CD8-positive, alpha-beta memory T cell (primary cell): Measurements from ENCODE around the gene ATP1B2. TPM values are rescaled to one million over a fixed set of nuclear protein-coding genes. Genes with fewer than 3 reads are reported as not detected.

Experiments
- CTCF ChIA-PET: fragments of 350-600 bp; sonication (Branson Sonifier 250); formaldehyde crosslinking; loops from one replicate; lab custom pipeline; 2021; ENCODE audit warnings: antibody characterized with exemption; lab: Charles Lee
- POLR2A ChIA-PET: fragments of 350-600 bp; sonication (Branson Sonifier 250); formaldehyde crosslinking; loops from one replicate; lab custom pipeline; 2021; ENCODE audit warnings: antibody characterized with exemption; lab: Charles Lee
- DNase-seq, 5 donors: peaks; one replicate each; pipeline versions ENCODE4 v3.0.0 to v3.0.0-alpha.2; 2020 to 2022; ENCODE audit warnings: mixed read lengths in 1 of 5
- H3K27ac ChIP-seq: one replicate; pipeline ENCODE4 v1.7.0; 2013; ENCODE audit warnings: low read depth, mild to moderate bottlenecking, low read length, moderate library complexity
- H3K27me3 ChIP-seq: 2 replicates; pipeline ENCODE4 v1.7.0; 2013; ENCODE audit warnings: low read length, mild to moderate bottlenecking; ENCODE audit not compliant: insufficient read depth, poor library complexity, severe bottlenecking
- H3K36me3 ChIP-seq: 2 replicates; pipeline ENCODE4 v1.7.0; 2013; ENCODE audit warnings: mild to moderate bottlenecking, low read length, moderate library complexity; ENCODE audit not compliant: insufficient read depth
- H3K4me1 ChIP-seq: 2 replicates; pipeline ENCODE4 v1.7.0; 2013; ENCODE audit warnings: mild to moderate bottlenecking, low read length, moderate library complexity; ENCODE audit not compliant: insufficient read depth
- H3K4me3 ChIP-seq: 2 replicates; pipeline ENCODE4 v1.7.0; 2013; ENCODE audit warnings: mild to moderate bottlenecking, low read length
- H3K9me3 ChIP-seq: 2 replicates; pipeline ENCODE4 v1.7.0; 2013; ENCODE audit warnings: mild to moderate bottlenecking, low read length
- H3K27ac Mint-ChIP-seq, 8 donors: one replicate each; pipeline ENCODE4 v1.8.0; 2020 to 2021; ENCODE audit warnings: mixed read lengths in 8 of 8, mild to moderate bottlenecking in 6 of 8, inconsistent platforms in 3 of 8, moderate library complexity in 3 of 8
- H3K27me3 Mint-ChIP-seq, 2 donors: one replicate each; pipeline ENCODE4 v1.8.0; 2020 to 2021; ENCODE audit warnings: mixed read lengths in 2 of 2, mild to moderate bottlenecking in 1 of 2, moderate library complexity in 1 of 2
- H3K36me3 Mint-ChIP-seq, 3 donors: one replicate each; pipeline ENCODE4 v1.8.0; 2020 to 2021; ENCODE audit warnings: mixed read lengths in 3 of 3, inconsistent platforms in 1 of 3, mild to moderate bottlenecking in 1 of 3
- H3K4me1 Mint-ChIP-seq, 3 donors: one replicate each; pipeline ENCODE4 v1.8.0; 2020 to 2021; ENCODE audit warnings: mixed read lengths in 3 of 3, inconsistent platforms in 1 of 3, mild to moderate bottlenecking in 1 of 3
- H3K4me3 Mint-ChIP-seq, 7 donors: one replicate each; pipeline ENCODE4 v1.8.0; 2020 to 2021; ENCODE audit warnings: mixed read lengths in 7 of 7, mild to moderate bottlenecking in 6 of 7, moderate library complexity in 4 of 7, inconsistent platforms in 2 of 7
- H3K9me3 Mint-ChIP-seq, 5 donors: one replicate each; pipeline ENCODE4 v1.8.0; 2020 to 2022; ENCODE audit warnings: mixed read lengths in 5 of 5, mild to moderate bottlenecking in 3 of 5, moderate library complexity in 2 of 5, inconsistent platforms in 1 of 5
- polyA plus RNA-seq: library from polyadenylated mRNA; unstranded; fragments of 300-500 nt; fragmentation: Illumina TruSeq; gene quantifications from one replicate; pipeline ENCODE4 v1.2.3, GENCODE V29; 2021
- total RNA-seq, 2 experiments: library from RNA; stranded (reverse); gene quantifications; one replicate each; pipeline ENCODE4 v1.2.3, GENCODE V29; 2021

The ATP1B2 gene
- total and polyA plus RNA-seq, 3 experiments from 2014 or later = 0.40 to 0.53 TPM; not detected in 1

DNA sequence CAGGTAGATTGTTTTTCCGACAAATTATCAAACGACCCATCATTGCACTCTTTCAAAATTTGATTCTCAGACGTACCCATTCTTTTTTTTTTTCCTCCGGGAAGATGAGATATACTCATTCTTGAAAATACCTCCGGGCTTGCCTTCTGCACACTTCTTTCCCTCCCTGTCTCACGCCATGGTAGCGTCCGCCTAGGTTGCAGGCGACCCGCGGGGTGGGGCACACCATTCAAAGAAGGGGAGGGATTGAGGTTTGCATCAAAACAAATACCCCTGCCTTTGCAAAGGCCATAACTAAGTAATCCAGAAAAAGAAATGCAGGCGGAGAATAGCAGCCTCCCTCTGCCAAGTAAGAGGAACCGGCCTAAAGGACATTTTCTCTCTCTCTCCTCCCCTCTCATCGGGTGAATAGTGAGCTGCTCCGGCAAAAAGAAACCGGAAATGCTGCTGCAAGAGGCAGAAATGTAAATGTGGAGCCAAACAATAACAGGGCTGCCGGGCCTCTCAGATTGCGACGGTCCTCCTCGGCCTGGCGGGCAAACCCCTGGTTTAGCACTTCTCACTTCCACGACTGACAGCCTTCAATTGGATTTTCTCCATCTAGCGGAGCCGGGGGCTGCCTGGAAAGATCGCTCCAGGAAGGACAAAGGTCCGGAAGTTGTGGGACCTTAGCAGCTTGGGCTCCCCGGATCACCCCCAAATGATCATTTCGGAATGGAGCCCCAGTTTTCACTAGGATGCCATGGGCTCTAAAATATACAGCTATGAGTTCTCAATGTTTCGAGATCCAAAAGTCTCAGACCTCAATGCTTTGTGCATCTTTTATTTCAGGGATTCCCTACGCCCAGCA, 35.7 kb downstream of the ATP1B2 start:
- peak overlapping the region; percentile 99 for H3K27ac ChIP-seq
- no peaks in the 10 kb centered on the region for H3K27me3 ChIP-seq
- peak overlapping the region; percentile 98 to 100 (median 100) for H3K27ac Mint-ChIP-seq
- H3K9me3 Mint-ChIP-seq = no peaks in the 10 kb centered on the region
- H3K4me1 ChIP-seq = peaks cover 37% of the 10 kb centered on the region
- peaks cover 42 to 60% (median 44%) of the 10 kb centered on the region in 3 donors for H3K4me1 Mint-ChIP-seq
- H3K4me3 ChIP-seq = peak overlapping the region; percentile 99
- ChIA-PET POLR2A (interaction anchor here (0.5 to 4.4 kb wide), 41 partner anchors 9 to 651 kb away, joined by 3 to 70 read pairs (median 6); partner anchors contain the start of genes ACADVL, ACAP1, ATP1B2 and CD68), CTCF (interaction anchor here (0.5 to 4.5 kb wide), 25 partner anchors 9 to 640 kb away, joined by 3 to 37 read pairs (median 8); partner anchors contain the start of genes ATP1B2, FXR2, MPDU1 and SAT2)
- peaks cover 0 to 37% (median 8%) of the 10 kb centered on the region in 3 donors for H3K36me3 Mint-ChIP-seq
- peaks cover 0 to 7% of the 10 kb centered on the region in 2 donors for H3K27me3 Mint-ChIP-seq
- H3K36me3 ChIP-seq = no peaks in the 10 kb centered on the region
- no peaks in the 10 kb centered on the region for H3K9me3 ChIP-seq
- H3K4me3 Mint-ChIP-seq = peak overlapping the region; percentile 93 to 99 (median 98)
- DNase-seq = peak; percentile 69 to 91 (median 86)

DNA sequence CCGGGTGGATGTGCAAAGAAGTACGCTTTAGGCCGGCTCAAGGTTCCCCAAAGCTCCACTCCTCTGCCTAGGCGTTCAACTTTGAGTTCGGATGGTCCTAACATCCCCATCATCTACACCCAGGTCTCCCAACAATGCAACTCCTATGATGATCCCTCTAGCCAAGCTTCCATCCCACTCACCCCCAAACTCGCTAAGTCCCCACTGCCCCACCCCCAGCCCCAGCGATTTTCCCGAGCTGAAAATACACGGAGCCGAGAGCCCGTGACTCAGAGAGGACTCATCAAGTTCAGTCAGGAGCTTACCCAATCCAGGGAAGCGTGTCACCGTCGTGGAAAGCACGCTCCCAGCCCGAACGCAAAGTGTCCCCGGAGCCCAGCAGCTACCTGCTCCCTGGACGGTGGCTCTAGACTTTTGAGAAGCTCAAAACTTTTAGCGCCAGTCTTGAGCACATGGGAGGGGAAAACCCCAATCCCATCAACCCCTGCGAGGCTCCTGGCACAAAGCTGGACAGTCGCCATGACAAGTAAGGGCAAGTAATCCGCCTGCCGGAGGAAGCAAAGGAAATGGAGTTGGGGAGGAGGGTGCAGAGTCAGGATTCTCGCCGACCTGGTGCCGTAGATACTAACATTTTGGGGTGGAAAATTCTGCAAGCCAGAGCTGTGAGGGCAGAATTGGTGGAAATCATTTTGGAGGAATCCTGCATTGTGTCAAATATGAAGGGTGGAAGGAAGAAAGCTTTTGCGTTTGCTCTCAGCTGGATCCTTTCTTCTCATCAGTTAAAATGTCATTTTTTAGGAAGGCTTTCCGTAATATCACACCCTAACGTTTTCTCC, 36.6 kb downstream of the ATP1B2 start, which contains the start of gene TP53:
Gene TP53 (minus strand): TSS at position 419 of the 836 bp plus-strand sequence. CDS start 10,896 bp downstream, outside the sequence.
- Mint-ChIP-seq H3K4me1 (peaks cover 42 to 59% (median 44%) of the 10 kb centered on the region in 3 donors), H3K27me3 (peaks cover 0 to 7% of the 10 kb centered on the region in 2 donors), H3K9me3 (no peaks in the 10 kb centered on the region), H3K4me3 (peak within 1 kb of the TSS; percentile 93 to 99 (median 98)), H3K27ac (peak within 1 kb of the TSS; percentile 98 to 100 (median 100)), H3K36me3 (peaks cover 0 to 39% (median 8%) of the 10 kb centered on the region in 3 donors)
- no peaks in the 10 kb centered on the region for H3K27me3 ChIP-seq
- H3K4me1 ChIP-seq = peaks cover 37% of the 10 kb centered on the region
- ChIA-PET CTCF (interaction anchor here (0.6 to 4.5 kb wide), 36 partner anchors 10 to 641 kb away, joined by 3 to 37 read pairs (median 5); partner anchors contain the start of genes ACAP1, ATP1B2, BORCS6 and CHRNB1), POLR2A (interaction anchor here (0.5 to 4.4 kb wide), 38 partner anchors 10 to 641 kb away, joined by 3 to 70 read pairs (median 6); partner anchors contain the start of genes ACAP1, ATP1B2, CTC1 and CYB5D1)
- no peaks in the 10 kb centered on the region for H3K36me3 ChIP-seq
- peak within 1 kb of the TSS; percentile 99 for H3K4me3 ChIP-seq
- H3K9me3 ChIP-seq = no peaks in the 10 kb centered on the region
- peak within 1 kb of the TSS; percentile 99 for H3K27ac ChIP-seq
- DNase-seq = peak; percentile 81 to 93 (median 86)

DNA sequence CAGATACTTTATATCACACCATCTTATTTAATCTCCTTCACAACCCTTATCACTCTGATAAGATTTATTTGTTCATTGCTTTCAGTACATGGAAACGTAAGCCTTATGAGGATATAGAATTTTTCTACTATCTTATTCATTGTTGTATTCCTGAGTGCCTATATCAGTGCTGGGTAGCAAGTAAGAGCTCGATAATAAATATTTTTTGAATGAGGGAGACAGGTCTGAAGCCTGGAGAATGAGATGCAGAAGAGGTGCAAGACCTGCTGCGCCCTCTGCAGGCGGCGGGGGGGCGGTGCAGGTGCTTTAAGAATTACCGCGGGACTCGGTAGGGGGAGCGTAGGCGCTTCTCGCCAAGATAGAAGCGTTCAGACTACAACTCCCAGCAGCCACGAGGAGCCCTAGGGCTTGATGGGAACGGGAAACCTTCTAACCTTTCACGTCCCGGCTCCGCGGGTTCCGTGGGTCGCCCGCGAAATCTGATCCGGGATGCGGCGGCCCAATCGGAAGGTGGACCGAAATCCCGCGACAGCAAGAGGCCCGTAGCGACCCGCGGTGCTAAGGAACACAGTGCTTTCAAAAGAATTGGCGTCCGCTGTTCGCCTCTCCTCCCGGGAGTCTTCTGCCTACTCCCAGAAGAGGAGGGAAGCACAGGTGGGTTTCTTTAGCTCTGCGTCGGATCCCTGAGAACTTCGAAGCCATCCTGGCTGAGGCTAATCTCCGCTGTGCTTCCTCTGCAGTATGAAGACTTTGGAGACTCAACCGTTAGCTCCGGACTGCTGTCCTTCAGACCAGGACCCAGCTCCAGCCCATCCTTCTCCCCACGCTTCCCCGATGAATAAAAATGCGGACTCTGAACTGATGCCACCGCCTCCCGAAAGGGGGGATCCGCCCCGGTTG, 37.4 kb downstream of the ATP1B2 start, which contains the start of gene WRAP53:
Gene WRAP53 (plus strand): TSS at position 570 of the 900 bp plus-strand sequence. CDS start 172 bp downstream, at position 742.
- Histone ChIP-seq H3K9me3 (no peaks in the 10 kb centered on the region), H3K27me3 (no peaks in the 10 kb centered on the region), H3K4me1 (peaks cover 37% of the 10 kb centered on the region), H3K27ac (peak within 1 kb of the TSS; percentile 99), H3K4me3 (peak within 1 kb of the TSS; percentile 99), H3K36me3 (no peaks in the 10 kb centered on the region)
- Mint-ChIP-seq H3K9me3 (no peaks in the 10 kb centered on the region), H3K36me3 (peaks cover 3 to 42% (median 9%) of the 10 kb centered on the region in 3 donors), H3K27me3 (peaks cover 0 to 7% of the 10 kb centered on the region in 2 donors), H3K4me3 (peak within 1 kb of the TSS; percentile 93 to 99 (median 98)), H3K4me1 (peaks cover 39 to 55% (median 44%) of the 10 kb centered on the region in 3 donors), H3K27ac (peak within 1 kb of the TSS; percentile 98 to 100 (median 100))
- ChIA-PET POLR2A (interaction anchor here (0.5 to 4.4 kb wide), 32 partner anchors 11 to 642 kb away, joined by 3 to 70 read pairs (median 6); partner anchors contain the start of genes ACAP1, ATP1B2, CTC1 and CYB5D1), CTCF (interaction anchor here (0.6 to 4.5 kb wide), 37 partner anchors 11 to 642 kb away, joined by 3 to 37 read pairs (median 5); partner anchors contain the start of genes ACAP1, ATP1B2, BORCS6 and CHRNB1)
- DNase-seq = peak; percentile 88 to 96 (median 94)

DNA sequence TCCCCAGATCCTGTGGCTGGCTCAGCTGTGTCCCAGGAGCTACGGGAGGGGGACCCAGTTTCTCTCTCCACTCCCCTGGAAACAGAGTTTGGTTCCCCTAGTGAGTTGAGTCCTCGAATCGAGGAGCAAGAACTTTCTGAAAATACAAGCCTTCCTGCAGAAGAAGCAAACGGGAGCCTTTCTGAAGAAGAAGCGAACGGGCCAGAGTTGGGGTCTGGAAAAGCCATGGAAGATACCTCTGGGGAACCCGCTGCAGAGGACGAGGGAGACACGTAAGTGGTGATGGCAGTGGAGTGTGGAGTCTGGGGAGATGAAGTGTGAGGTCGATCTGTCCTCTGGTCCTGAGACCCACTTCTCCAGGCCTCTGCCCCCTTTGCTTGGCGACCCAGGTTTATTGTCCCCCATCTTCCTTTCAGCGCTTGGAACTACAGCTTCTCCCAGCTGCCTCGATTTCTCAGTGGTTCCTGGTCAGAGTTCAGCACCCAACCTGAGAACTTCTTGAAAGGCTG, 38.1 kb downstream of the ATP1B2 start:
- no peaks in the 10 kb centered on the region for H3K9me3 ChIP-seq
- Mint-ChIP-seq H3K27me3 (peaks cover 0 to 7% of the 10 kb centered on the region in 2 donors), H3K4me3 (peak overlapping the region; percentile 93 to 99 (median 98)), H3K9me3 (no peaks in the 10 kb centered on the region), H3K27ac (peak overlapping the region in 7 of 8 donors; percentile 42 to 100 (median 99)), H3K4me1 (peaks cover 39 to 52% (median 44%) of the 10 kb centered on the region in 3 donors), H3K36me3 (peaks cover 3 to 46% (median 11%) of the 10 kb centered on the region in 3 donors)
- H3K4me3 ChIP-seq = peak overlapping the region; percentile 91
- CTCF ChIA-PET = interaction anchor here (0.9 to 4.5 kb wide), 15 partner anchors 12 to 643 kb away, joined by 3 to 37 read pairs (median 15); partner anchors contain the start of genes DNAH2, MPDU1, SAT2 and SENP3
- POLR2A ChIA-PET = interaction anchor here (0.5 to 4.4 kb wide), 3 partner anchors 61 to 104 kb away, joined by 3 to 70 read pairs (median 61); partner anchors contain the start of genes FXR2, MPDU1 and SAT2
- no peaks in the 10 kb centered on the region for H3K36me3 ChIP-seq
- H3K27ac ChIP-seq = peak overlapping the region; percentile 63
- no peaks in the 10 kb centered on the region for H3K27me3 ChIP-seq
- peaks cover 33% of the 10 kb centered on the region for H3K4me1 ChIP-seq
- DNase-seq = no peak

DNA sequence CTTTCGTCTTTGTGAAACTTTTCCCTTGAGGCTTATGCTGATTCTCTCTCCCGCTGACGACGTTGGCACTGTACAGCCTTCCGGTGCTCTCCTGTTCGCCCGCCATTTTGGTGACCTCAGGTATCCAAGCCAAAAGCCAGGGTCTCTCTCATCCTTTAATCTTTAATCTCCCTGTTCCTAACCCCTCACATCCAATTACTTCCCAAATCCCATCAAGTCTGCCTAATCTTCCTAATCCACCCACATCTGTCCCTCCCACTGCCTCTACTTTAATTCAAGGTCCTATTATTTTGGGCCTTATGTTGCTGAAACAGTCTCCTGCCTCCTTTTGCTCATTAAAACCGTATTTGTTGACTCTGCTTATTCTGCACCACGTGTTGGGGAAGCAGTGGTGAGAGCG, 44.9 kb downstream of the ATP1B2 start:
- no peak overlapping the region for H3K27ac ChIP-seq
- no peaks in the 10 kb centered on the region for H3K36me3 ChIP-seq
- no peaks in the 10 kb centered on the region for H3K4me1 ChIP-seq
- peaks cover 25 to 44% (median 27%) of the 10 kb centered on the region in 3 donors for H3K36me3 Mint-ChIP-seq
- DNase-seq = no peak
- H3K27me3 ChIP-seq = no peaks in the 10 kb centered on the region
- CTCF ChIA-PET = no interaction called here
- H3K9me3 Mint-ChIP-seq = no peaks in the 10 kb centered on the region
- H3K27me3 Mint-ChIP-seq = peaks cover under 1 to 2% of the 10 kb centered on the region in 2 donors
- peak overlapping the region in 1 of 7 donors; percentile 73 for H3K4me3 Mint-ChIP-seq
- POLR2A ChIA-PET = no interaction called here
- H3K27ac Mint-ChIP-seq = peak overlapping the region in 1 of 8 donors; percentile 91
- H3K4me3 ChIP-seq = no peak overlapping the region
- no peaks in the 10 kb centered on the region for H3K4me1 Mint-ChIP-seq
- no peaks in the 10 kb centered on the region for H3K9me3 ChIP-seq

DNA sequence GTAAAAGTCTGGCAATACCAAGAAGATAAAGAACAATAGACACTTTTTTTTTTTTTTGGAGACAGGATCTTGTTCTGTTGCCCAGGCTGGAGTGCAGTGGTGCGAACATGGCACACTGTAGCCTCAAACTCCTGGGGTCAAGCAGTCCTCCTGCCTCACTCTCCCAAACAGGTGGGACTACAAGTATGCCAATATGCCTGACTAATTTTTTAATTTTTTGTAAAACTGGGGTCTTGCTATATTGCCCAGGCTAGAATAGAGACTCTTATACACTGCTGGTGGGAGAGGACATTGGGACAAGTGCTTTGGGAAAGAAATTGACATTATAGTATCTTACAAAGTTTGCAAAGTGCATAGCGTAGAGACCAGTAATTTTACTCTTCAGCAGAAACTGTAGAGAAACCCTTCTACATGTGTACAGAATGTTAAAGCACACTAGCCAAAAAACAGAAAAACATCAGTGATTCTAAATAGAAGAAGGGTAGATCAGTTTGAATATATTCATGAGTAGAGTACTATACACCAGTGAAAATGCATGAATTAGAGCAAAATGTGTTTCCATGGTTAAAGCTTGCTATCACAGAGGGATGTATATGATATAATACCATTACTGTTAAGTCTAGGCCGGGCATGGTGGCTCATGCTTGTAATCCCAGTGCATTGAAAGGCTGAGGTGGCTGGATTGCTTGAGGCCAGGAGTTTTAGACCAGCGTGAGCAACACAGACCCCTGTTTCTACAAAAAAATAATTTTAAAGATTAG, 47.3 kb downstream of the ATP1B2 start:
- Mint-ChIP-seq H3K9me3 (no peaks in the 10 kb centered on the region), H3K36me3 (peaks cover 29 to 62% (median 43%) of the 10 kb centered on the region in 3 donors), H3K27ac (no peak overlapping the region), H3K4me3 (no peak overlapping the region), H3K27me3 (peaks cover 3 to 11% of the 10 kb centered on the region in 2 donors), H3K4me1 (no peaks in the 10 kb centered on the region)
- ChIA-PET CTCF (no interaction called here), POLR2A (no interaction called here)
- H3K4me1 ChIP-seq = no peaks in the 10 kb centered on the region
- no peaks in the 10 kb centered on the region for H3K27me3 ChIP-seq
- no peak overlapping the region for H3K4me3 ChIP-seq
- H3K9me3 ChIP-seq = no peaks in the 10 kb centered on the region
- no peak for DNase-seq
- no peak overlapping the region for H3K27ac ChIP-seq
- H3K36me3 ChIP-seq = no peaks in the 10 kb centered on the region
